GM12878 (cell line): Measurements from ENCODE around the gene PLAC1.

ENCODE experiments used
- ATF2 ChIP-seq: IDR thresholded peaks from 2 replicates; pipeline ENCODE4 v1.6.1; 2012; ENCODE audit warnings: low read length, inconsistent platforms
- CTCF ChIP-seq, 3 experiments: IDR thresholded peaks in 2 of 3; conservative IDR thresholded peaks in 1 of 3; 2 replicates each; pipeline ENCODE4 v1.5.1; 2011; ENCODE audit warnings: low read depth in 3 of 3, low read length in 3 of 3, mild to moderate bottlenecking in 3 of 3, control low read depth in 2 of 3, moderate library complexity in 2 of 3, inconsistent platforms in 1 of 3, mixed read lengths in 1 of 3; ENCODE audit not compliant: control insufficient read depth in 2 of 3, insufficient read depth in 1 of 3; ENCODE audit errors: extremely low read depth in 1 of 3
- DPF2 ChIP-seq: fragments of 450-650 bp; IDR thresholded peaks from 2 replicates; pipeline ENCODE4 v1.6.1; 2017; ENCODE audit warnings: mild to moderate bottlenecking
- E2F4 ChIP-seq: IDR thresholded peaks from 2 replicates; pipeline ENCODE4 v1.6.1; 2012; ENCODE audit warnings: low read depth, low read length, improper control_type of control experiment
- EP300 ChIP-seq, 2 experiments: fragments of 150-350 bp in 1 of 2; IDR thresholded peaks; 2 replicates each; pipeline ENCODE4 v1.6.1; 2011 to 2012; ENCODE audit warnings: low read depth in 2 of 2, low read length in 2 of 2, borderline replicate concordance in 1 of 2, improper control_type of control experiment in 1 of 2, inconsistent platforms in 1 of 2; ENCODE audit not compliant: control insufficient read depth in 1 of 2
- POLR2A ChIP-seq: IDR thresholded peaks from 2 replicates; pipeline ENCODE4 v1.6.1; 2011; ENCODE audit warnings: low read depth, mild to moderate bottlenecking, low read length
- RCOR1 ChIP-seq: conservative IDR thresholded peaks from 2 replicates; pipeline ENCODE4 v1.6.1; 2012; ENCODE audit warnings: low read depth, low read length, improper control_type of control experiment
- REST ChIP-seq: IDR thresholded peaks from 2 replicates; pipeline ENCODE4 v1.6.1; 2012; ENCODE audit warnings: mild to moderate bottlenecking, low read depth, low read length
- SIX5 ChIP-seq: IDR thresholded peaks from 2 replicates; pipeline ENCODE4 v1.6.1; 2011; ENCODE audit warnings: mild to moderate bottlenecking, low read depth, low read length, moderate library complexity; ENCODE audit not compliant: severe bottlenecking
- SPI1 ChIP-seq: IDR thresholded peaks from 2 replicates; pipeline ENCODE4 v1.6.1; 2011; ENCODE audit warnings: low read depth, mild to moderate bottlenecking, low read length, moderate library complexity, borderline replicate concordance; ENCODE audit not compliant: insufficient read depth
- YY1 ChIP-seq: IDR thresholded peaks from 2 replicates; pipeline ENCODE4 v1.6.1; 2011; ENCODE audit warnings: low read depth, mild to moderate bottlenecking, low read length

- TF ChIP-seq POLR2A (no peak), CTCF (IDR thresholded peaks at IDR 0.05 in 2 of 3, conservative IDR thresholded peaks at IDR 0.05 in 1 of 3; ENCODE audit: control insufficient read depth in 2 of 3, extremely low read depth in 1 of 3, insufficient read depth in 1 of 3, low read depth in 3 of 3, low read length in 3 of 3) (no peak), SIX5 (no peak), YY1 (no peak), ATF2 (no peak), SPI1 (no peak), DPF2 (no peak), REST (no peak), E2F4 (no peak), EP300 (IDR thresholded peaks at IDR 0.05; ENCODE audit: borderline replicate concordance in 1 of 2, control insufficient read depth in 1 of 2, low read depth in 2 of 2, low read length in 2 of 2) (no peak), RCOR1 (no peak)
These were observed 36.0 kb downstream of the PLAC1 start for GRCh38 chrX:134622056-134622812.
